MM.1S (cell line): ENCODE measurements around the gene RBM42.
"Not testable (repeated sequence)": the region's sequence is repeated elsewhere in the genome, so short reads cannot be mapped to it uniquely, and the experiment has no call there.

Source experiments
- EZH2 ChIP-seq: fragments of 300-600 bp; sonication (generic); optimal IDR thresholded peaks from 2 replicates; pipeline ENCODE3; 2017; ENCODE audit warnings: low read depth, mild to moderate bottlenecking, antibody characterized with exemption, low read length, mixed read lengths
- TF ChIP-seq, protein P1 (sequence below): fragments of 300-600 bp; sonication (generic); IDR thresholded peaks from 2 replicates; pipeline ENCODE4 v1.5.1; 2016; ENCODE audit warnings: antibody characterized with exemption, low read length, mixed read lengths

DNA sequence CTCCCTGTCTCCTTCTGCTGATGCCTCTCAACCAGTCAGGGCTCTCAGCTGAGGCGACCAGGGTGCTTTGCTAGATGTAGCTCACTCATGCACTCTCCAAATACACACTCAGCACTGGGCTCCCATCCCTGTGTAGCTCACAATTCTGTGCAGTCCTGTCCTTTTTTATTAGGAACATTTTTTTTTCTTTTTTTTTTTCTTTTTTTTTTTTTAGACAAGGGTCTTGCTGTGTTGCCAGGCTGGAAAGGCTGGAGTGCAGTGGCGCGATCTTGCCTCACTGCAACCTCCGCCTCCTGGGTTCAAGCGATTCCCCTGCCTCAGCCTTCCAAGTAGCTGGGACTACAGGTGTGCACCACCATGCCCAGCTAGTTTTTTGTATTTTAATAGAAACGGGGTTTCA, 26.0 kb downstream of the RBM42 start:
- TF ChIP-seq, protein P1, sequence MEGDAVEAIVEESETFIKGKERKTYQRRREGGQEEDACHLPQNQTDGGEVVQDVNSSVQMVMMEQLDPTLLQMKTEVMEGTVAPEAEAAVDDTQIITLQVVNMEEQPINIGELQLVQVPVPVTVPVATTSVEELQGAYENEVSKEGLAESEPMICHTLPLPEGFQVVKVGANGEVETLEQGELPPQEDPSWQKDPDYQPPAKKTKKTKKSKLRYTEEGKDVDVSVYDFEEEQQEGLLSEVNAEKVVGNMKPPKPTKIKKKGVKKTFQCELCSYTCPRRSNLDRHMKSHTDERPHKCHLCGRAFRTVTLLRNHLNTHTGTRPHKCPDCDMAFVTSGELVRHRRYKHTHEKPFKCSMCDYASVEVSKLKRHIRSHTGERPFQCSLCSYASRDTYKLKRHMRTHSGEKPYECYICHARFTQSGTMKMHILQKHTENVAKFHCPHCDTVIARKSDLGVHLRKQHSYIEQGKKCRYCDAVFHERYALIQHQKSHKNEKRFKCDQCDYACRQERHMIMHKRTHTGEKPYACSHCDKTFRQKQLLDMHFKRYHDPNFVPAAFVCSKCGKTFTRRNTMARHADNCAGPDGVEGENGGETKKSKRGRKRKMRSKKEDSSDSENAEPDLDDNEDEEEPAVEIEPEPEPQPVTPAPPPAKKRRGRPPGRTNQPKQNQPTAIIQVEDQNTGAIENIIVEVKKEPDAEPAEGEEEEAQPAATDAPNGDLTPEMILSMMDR = not testable (repeated sequence)
- not testable (repeated sequence) for TF ChIP-seq EZH2
